Calu3 (cell line): ENCODE data around the gene HELZ. TPM values are rescaled to one million over a fixed set of nuclear protein-coding genes. Genes with fewer than 3 reads are reported as not detected.

Experiments
- BruUV-seq: library from RNA; stranded (reverse); fragments of 400-500 nt; replicated peaks from 2 replicates; lab custom pipeline; 2021; lab: Mats Ljungman, UMichigan
- CTCF ChIA-PET: fragments of 300-600 bp; sonication (Branson Sonifier 250); formaldehyde crosslinking; loops from one replicate; lab custom pipeline; 2022; ENCODE audit warnings: antibody characterized with exemption; lab: Charles Lee
- DNase-seq: peaks from one replicate; pipeline ENCODE4 v3.0.0; 2022
- H3K27ac Mint-ChIP-seq: one replicate; pipeline ENCODE4 v1.8.0; 2022; ENCODE audit warnings: mixed read lengths; ENCODE audit not compliant: unreplicated experiment
- H3K27me3 Mint-ChIP-seq: one replicate; pipeline ENCODE4 v1.8.0; 2022; ENCODE audit warnings: mixed read lengths; ENCODE audit not compliant: unreplicated experiment
- H3K36me3 Mint-ChIP-seq: one replicate; pipeline ENCODE4 v1.8.0; 2022; ENCODE audit warnings: mild to moderate bottlenecking, moderate library complexity, mixed read lengths; ENCODE audit not compliant: insufficient read depth, unreplicated experiment
- H3K4me1 Mint-ChIP-seq: one replicate; pipeline ENCODE4 v1.8.0; 2022; ENCODE audit warnings: mild to moderate bottlenecking, low read depth, mixed read lengths; ENCODE audit not compliant: unreplicated experiment
- H3K4me3 Mint-ChIP-seq: one replicate; pipeline ENCODE4 v1.8.0; 2022; ENCODE audit warnings: mild to moderate bottlenecking, low read depth, moderate library complexity, mixed read lengths; ENCODE audit not compliant: unreplicated experiment
- H3K9me3 Mint-ChIP-seq: one replicate; pipeline ENCODE4 v1.8.0; 2022; ENCODE audit warnings: low read depth, mixed read lengths; ENCODE audit not compliant: unreplicated experiment
- intact Hi-C: fragments of 100-400 bp; cut with micrococcal nuclease; formaldehyde crosslinking; loops from one replicate; pipeline ENCODE4 v1.10.0; 2022; ENCODE audit not compliant: unreplicated experiment
- total RNA-seq: library from RNA; stranded (reverse); gene quantifications from 2 replicates; pipeline ENCODE4 v1.2.3, GENCODE V29; 2022
- TF ChIP-seq, protein P1 (sequence below): fragments of 200-600 bp; IDR thresholded peaks from one replicate; pipeline ENCODE4 v1.8.0; 2022; ENCODE audit warnings: antibody characterized with exemption; ENCODE audit not compliant: unreplicated experiment

The HELZ gene
- total RNA-seq, 1 experiment from 2014 or later: 60.8 TPM

DNA sequence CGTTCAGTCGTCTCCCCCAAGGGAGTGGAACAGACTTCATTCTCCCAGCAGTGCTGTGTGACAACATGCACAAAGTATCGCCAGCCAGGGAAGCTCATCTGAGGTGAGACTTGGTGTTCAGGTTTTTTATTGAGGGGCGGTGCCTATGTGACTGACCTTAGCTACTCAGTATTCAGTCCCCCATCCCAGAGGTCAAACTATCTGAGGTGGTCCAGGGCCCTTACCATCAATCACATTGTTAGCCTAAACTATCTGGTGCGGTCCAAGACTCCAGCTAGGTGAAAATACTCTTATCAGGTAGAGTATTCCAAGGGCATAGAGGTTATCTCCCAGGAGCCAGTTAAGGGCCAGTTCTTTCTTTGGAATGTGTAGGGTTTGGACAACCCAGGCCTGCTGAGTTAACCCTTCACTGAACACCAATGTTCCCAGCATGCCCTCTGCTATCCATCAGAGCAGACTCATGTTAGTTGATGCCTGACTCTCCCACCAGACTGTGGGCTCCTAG lies 206.1 kb downstream of the HELZ start:
- no peak for DNase-seq
- CTCF ChIA-PET: interaction anchor here (1.0 kb wide), 1 partner anchor 9 kb away, joined by 4 read pairs; no protein-coding TSS in a partner anchor
- Mint-ChIP-seq H3K4me1 (no peaks in the 10 kb centered on the region), H3K9me3 (peaks cover 9% of the 10 kb centered on the region), H3K27me3 (peaks cover 66% of the 10 kb centered on the region), H3K36me3 (no peaks in the 10 kb centered on the region), H3K4me3 (no peak overlapping the region), H3K27ac (no peak overlapping the region)
- TF ChIP-seq, protein P1, sequence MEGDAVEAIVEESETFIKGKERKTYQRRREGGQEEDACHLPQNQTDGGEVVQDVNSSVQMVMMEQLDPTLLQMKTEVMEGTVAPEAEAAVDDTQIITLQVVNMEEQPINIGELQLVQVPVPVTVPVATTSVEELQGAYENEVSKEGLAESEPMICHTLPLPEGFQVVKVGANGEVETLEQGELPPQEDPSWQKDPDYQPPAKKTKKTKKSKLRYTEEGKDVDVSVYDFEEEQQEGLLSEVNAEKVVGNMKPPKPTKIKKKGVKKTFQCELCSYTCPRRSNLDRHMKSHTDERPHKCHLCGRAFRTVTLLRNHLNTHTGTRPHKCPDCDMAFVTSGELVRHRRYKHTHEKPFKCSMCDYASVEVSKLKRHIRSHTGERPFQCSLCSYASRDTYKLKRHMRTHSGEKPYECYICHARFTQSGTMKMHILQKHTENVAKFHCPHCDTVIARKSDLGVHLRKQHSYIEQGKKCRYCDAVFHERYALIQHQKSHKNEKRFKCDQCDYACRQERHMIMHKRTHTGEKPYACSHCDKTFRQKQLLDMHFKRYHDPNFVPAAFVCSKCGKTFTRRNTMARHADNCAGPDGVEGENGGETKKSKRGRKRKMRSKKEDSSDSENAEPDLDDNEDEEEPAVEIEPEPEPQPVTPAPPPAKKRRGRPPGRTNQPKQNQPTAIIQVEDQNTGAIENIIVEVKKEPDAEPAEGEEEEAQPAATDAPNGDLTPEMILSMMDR: no peak
- intact Hi-C loops: no loop called here
- BruUV-seq: no TSS peak

DNA sequence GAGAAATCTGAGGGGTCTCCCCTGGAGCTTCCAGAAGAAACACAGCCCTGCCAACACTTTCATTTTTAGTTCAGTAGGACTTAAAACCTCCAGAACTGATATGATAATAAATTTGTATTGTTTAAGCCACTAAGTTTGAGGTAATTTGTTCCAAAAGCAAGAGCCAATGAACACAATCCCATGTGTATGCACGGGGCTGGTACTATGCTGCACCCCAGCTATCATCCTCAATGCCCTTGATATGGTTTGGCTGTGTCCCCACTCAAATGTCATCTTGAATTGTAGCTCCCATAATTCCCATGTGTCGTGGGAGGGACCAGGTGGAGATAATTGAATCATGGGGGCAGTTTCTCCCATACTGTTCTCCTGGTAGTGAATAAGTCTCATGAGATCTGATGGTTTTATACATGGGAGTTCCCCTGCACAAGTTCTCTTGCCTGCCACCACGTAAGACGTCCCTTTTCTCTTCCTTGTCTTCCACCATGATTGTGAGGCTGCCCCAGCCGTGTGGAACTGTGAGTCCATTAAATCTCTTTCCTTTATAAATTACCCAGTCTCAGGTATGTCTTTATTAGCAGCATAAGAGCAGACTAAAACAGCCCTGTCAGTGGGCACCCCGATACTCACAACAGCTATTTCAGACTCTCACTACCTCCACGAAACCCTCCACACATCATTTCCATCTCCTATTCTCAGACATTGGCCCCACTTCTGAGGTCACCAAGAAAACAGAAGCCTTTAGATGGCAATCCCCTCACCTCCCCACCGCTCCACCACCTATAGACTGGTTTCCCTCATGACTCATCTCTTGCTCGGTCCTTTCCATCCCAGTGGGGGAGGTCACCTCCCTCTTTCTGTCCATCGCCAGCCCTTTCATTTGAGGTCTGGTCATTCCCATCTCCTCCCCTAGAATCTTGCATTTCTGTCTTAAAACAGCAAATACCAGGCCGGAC lies 209.6 kb downstream of the HELZ start:
- intact Hi-C loops: loop anchor here (2.0 kb wide), 1 partner anchor 59 kb away; no protein-coding TSS in a partner anchor
- H3K27ac Mint-ChIP-seq: no peak overlapping the region
- H3K9me3 Mint-ChIP-seq: peaks cover 9% of the 10 kb centered on the region
- TF ChIP-seq, protein P1: no peak
- BruUV-seq: no TSS peak
- H3K4me1 Mint-ChIP-seq: no peaks in the 10 kb centered on the region
- peaks cover 45% of the 10 kb centered on the region for H3K27me3 Mint-ChIP-seq
- no peaks in the 10 kb centered on the region for H3K36me3 Mint-ChIP-seq
- DNase-seq: no peak
- no peak overlapping the region for H3K4me3 Mint-ChIP-seq
- CTCF ChIA-PET: interaction anchor here (0.9 kb wide), 1 partner anchor 60 kb away, joined by 3 read pairs; no protein-coding TSS in a partner anchor

DNA sequence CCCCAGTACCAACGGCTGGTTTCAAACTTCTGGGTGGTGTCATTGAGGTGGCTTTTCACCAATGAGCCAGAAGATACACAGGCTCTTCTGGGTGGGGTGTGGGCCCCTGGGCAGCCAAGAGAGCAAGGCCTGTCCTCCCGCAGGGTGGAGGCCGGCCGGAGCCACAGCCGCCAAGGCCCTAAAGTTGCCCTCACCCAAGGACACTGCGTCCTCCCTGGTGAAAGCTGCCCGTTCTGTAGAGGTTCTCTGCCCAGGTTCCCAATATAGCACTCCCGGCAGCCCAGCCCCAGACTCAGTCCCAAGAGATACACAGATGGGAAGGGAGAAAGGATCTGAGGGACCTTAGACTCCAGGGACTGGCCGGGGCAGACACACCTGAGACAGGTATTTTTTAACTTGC lies 211.4 kb downstream of the HELZ start:
- intact Hi-C loops: no loop called here
- H3K4me1 Mint-ChIP-seq: no peaks in the 10 kb centered on the region
- H3K9me3 Mint-ChIP-seq: peaks cover 9% of the 10 kb centered on the region
- no peak overlapping the region for H3K4me3 Mint-ChIP-seq
- CTCF ChIA-PET: no interaction called here
- peaks cover 45% of the 10 kb centered on the region for H3K27me3 Mint-ChIP-seq
- DNase-seq: no peak
- H3K27ac Mint-ChIP-seq: no peak overlapping the region
- TF ChIP-seq, protein P1: no peak
- H3K36me3 Mint-ChIP-seq: no peaks in the 10 kb centered on the region
- no TSS peak for BruUV-seq

DNA sequence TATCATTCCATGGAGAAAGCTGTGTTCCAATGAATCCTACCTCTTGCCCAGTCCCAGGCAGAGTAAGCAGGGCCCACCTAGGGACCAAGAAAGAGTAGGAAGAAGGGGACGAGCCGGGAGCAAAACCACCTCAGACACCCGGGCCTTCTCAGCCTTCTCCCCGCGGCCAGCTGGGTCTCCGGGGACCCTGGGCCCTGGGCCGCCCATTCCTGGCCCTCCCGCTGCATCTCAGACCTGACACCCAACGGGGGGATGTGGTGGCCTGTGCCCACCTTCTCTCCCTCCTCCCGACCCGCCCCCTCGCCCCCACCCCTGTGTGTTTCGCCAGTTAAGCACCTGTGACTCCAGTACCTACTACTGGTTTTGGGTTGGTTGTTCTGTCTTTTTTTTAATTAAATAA lies 212.0 kb downstream of the HELZ start:
- Mint-ChIP-seq H3K9me3 (peaks cover 9% of the 10 kb centered on the region), H3K4me1 (no peaks in the 10 kb centered on the region), H3K4me3 (no peak overlapping the region), H3K36me3 (no peaks in the 10 kb centered on the region), H3K27me3 (peaks cover 43% of the 10 kb centered on the region), H3K27ac (no peak overlapping the region)
- BruUV-seq: no TSS peak
- intact Hi-C loops: no loop called here
- CTCF ChIA-PET: no interaction called here
- DNase-seq: no peak
- TF ChIP-seq, protein P1: no peak
